K562 (cell line): Measurements from ENCODE around the gene SMAGP. TPM values are rescaled to one million over a fixed set of nuclear protein-coding genes. Genes with fewer than 3 reads are reported as not detected.

Experiments
- ASH1L ChIP-seq: fragments of 450-650 bp; IDR thresholded peaks from 2 replicates; pipeline ENCODE4 v1.6.1; 2018; ENCODE audit warnings: borderline replicate concordance, mild to moderate bottlenecking, low read depth; ENCODE audit not compliant: partially characterized antibody
- CBFA2T2 ChIP-seq: fragments of 450-650 bp; conservative IDR thresholded peaks from 2 replicates; pipeline ENCODE4 v1.6.1; 2017; ENCODE audit warnings: mild to moderate bottlenecking
- CCAR2 ChIP-seq: fragments of 200-400 bp; formaldehyde crosslinking; IDR thresholded peaks from 2 replicates; pipeline ENCODE4 v1.6.1; 2017; ENCODE audit warnings: mild to moderate bottlenecking, low read depth, low read length
- DACH1 ChIP-seq: fragments of 450-650 bp; IDR thresholded peaks from 2 replicates; pipeline ENCODE4 v1.6.1; 2018; ENCODE audit not compliant: partially characterized antibody
- LARP7 ChIP-seq: fragments of 450-650 bp; IDR thresholded peaks from 2 replicates; pipeline ENCODE4 v1.6.1; 2016
- LEF1 ChIP-seq: fragments of 450-650 bp; IDR thresholded peaks from 2 replicates; pipeline ENCODE4 v1.6.1; 2016; ENCODE audit warnings: mild to moderate bottlenecking
- OTX1 ChIP-seq: fragments of 450-650 bp; formaldehyde crosslinking; IDR thresholded peaks from 2 replicates; pipeline ENCODE4 v1.4.0; 2022; ENCODE audit warnings: mild to moderate bottlenecking
- POU5F1 ChIP-seq: fragments of 150-350 bp; IDR thresholded peaks from 2 replicates; pipeline ENCODE4 v1.6.1; 2014; ENCODE audit warnings: borderline replicate concordance, low read length, low read depth, mild to moderate bottlenecking; ENCODE audit not compliant: partially characterized antibody
- PPARD ChIP-seq: fragments of 250-450 bp; sonication (Bioruptor Pico); IDR thresholded peaks from 2 replicates; pipeline ENCODE4 v1.8.0; 2022; ENCODE audit warnings: inconsistent platforms, mild to moderate bottlenecking, moderate library complexity
- RNF2 ChIP-seq: sonication (generic); IDR thresholded peaks from 2 replicates; pipeline ENCODE4 v1.6.1; 2016
- SRSF7 ChIP-seq: fragments of 200-400 bp; formaldehyde crosslinking; optimal IDR thresholded peaks from 2 replicates; pipeline ENCODE3; 2017; ENCODE audit warnings: mild to moderate bottlenecking, low read depth, low read length
- TAF1 ChIP-seq: IDR thresholded peaks from 2 replicates; pipeline ENCODE4 v1.6.1; 2011; ENCODE audit warnings: mild to moderate bottlenecking, low read length, moderate library complexity; ENCODE audit not compliant: insufficient read depth, control insufficient read depth, severe bottlenecking; ENCODE audit errors: extremely low read depth
- TCF7L2 ChIP-seq: fragments of 150-350 bp; IDR thresholded peaks from 2 replicates; pipeline ENCODE4 v1.6.1; 2016; ENCODE audit warnings: low read depth, mild to moderate bottlenecking, low read length, moderate library complexity
- THRA ChIP-seq: fragments of 450-650 bp; IDR thresholded peaks from 2 replicates; pipeline ENCODE4 v1.6.1; 2017; ENCODE audit warnings: mild to moderate bottlenecking, moderate library complexity
- THRAP3 ChIP-seq: fragments of 450-650 bp; IDR thresholded peaks from 2 replicates; pipeline ENCODE4 v1.6.1; 2016; ENCODE audit warnings: mild to moderate bottlenecking, inconsistent platforms, borderline replicate concordance
- ZBTB9 ChIP-seq: fragments of 450-650 bp; formaldehyde crosslinking; IDR thresholded peaks from 2 replicates; pipeline ENCODE4 v1.4.0; 2020; ENCODE audit warnings: mild to moderate bottlenecking, moderate library complexity
- ZNF224 ChIP-seq: sonication (generic); formaldehyde crosslinking; IDR thresholded peaks from 2 replicates; pipeline ENCODE4 v1.8.0; 2022; ENCODE audit warnings: mild to moderate bottlenecking, missing genetic modification reagents
- ZNF347 ChIP-seq: fragments of 450-650 bp; formaldehyde crosslinking; IDR thresholded peaks from 2 replicates; pipeline ENCODE4 v1.4.0; 2020; ENCODE audit warnings: low read depth, mild to moderate bottlenecking, moderate library complexity
- ZNF398 ChIP-seq: fragments of 250-450 bp; sonication (Bioruptor Pico); IDR thresholded peaks from 2 replicates; pipeline ENCODE4 v1.8.0; 2021; ENCODE audit warnings: moderate library complexity, mild to moderate bottlenecking, inconsistent platforms
- ZNF668 ChIP-seq: fragments of 250-450 bp; sonication (Bioruptor Pico); IDR thresholded peaks from 2 replicates; pipeline ENCODE4 v1.8.0; 2022; ENCODE audit warnings: mild to moderate bottlenecking, inconsistent platforms
- polyA plus RNA-seq, 8 experiments: library from polyadenylated mRNA; depleted of rRNA in 4 of 8; stranded (reverse) in 5 of 8; unstranded in 3 of 8; fragments of >200 nt; fragmentation: Nextera tagmentation in 2 of 8; fragmentation: Illumina TruSeq in 1 of 8; extraction: Ambion mirVana in 2 of 8; extraction: Trizol in 1 of 8; gene quantifications; 2 replicates each; pipeline versions ENCODE4 v1.2.1 to v1.2.3, GENCODE V29; 2011 to 2014; ENCODE audit warnings: inconsistent platforms in 1 of 8, missing spikeins in 1 of 8
- total RNA-seq, 7 experiments: library from RNA; depleted of rRNA in 6 of 7; stranded (reverse); fragments of >200 nt in 6 of 7; fragmentation: Illumina TruSeq in 2 of 7; extraction: Trizol in 2 of 7; gene quantifications; 2 replicates each; pipeline versions ENCODE4 v1.2.1 to v1.2.3, GENCODE V29; 2011 to 2021; ENCODE audit warnings: low replicate concordance in 1 of 7
- TF ChIP-seq, protein P1 (sequence below): fragments of 200-400 bp; formaldehyde crosslinking; IDR thresholded peaks from 2 replicates; pipeline ENCODE4 v1.6.1; 2017; ENCODE audit warnings: mild to moderate bottlenecking, low read depth, low read length, moderate library complexity

SMAGP gene
- total and polyA plus RNA-seq, 9 of the 15 experiments (the other 6 are each of a cell fraction or from before 2014, with no cell fraction given), result 23.1 to 62.3 (median 29.9) TPM

DNA sequence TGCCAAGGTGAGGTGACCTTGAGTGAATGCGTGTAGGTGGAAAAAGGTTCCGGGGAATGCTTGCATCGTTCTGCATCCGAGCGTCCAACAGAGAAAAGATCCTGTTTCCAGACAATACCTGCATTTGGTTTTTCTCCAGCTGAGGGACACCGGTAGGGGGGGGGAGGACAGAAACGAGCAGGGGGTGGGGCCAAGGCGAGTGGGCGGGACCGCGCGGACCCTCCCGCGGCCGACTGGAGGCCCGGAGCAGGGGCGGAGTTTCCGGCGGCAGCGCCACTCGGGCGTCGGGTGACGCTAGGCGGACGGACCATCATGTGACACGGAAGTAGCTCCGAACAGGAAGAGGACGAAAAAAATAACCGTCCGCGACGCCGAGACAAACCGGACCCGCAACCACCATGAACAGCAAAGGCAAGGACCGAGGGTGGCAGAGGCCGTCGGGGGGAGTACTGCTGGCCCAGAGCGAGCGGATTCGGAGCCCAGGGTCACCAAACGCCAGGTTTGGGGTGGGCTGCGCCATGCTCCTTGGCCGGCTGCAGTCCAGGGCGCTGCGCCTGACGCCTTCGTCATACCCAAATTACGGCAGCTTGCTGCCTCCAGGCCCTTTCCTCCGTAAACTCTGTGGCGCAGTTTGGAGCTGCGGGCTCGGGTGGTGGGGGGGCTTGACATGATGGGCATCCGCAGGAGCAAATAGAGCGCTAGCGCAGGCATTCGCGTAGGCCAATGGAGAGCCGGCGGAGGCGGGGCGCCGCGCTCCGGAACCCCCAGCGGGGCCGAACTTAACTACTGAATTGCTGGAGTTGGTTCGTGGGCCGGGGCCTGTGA, 31.5 kb downstream of the SMAGP start, which contains the start of gene DAZAP2 (continued):
- no peak for TF ChIP-seq ZNF224 (CRISPR knock-in tag)
- peak; percentile 78 for TF ChIP-seq TAF1
- peak; percentile 93 for TF ChIP-seq ASH1L
- no peak for TF ChIP-seq DACH1
- TF ChIP-seq THRAP3, result no peak
- TF ChIP-seq ZNF347, result no peak
- no peak for TF ChIP-seq PPARD (CRISPR knock-in tag)
- TF ChIP-seq TCF7L2, result no peak
- TF ChIP-seq, protein P1, sequence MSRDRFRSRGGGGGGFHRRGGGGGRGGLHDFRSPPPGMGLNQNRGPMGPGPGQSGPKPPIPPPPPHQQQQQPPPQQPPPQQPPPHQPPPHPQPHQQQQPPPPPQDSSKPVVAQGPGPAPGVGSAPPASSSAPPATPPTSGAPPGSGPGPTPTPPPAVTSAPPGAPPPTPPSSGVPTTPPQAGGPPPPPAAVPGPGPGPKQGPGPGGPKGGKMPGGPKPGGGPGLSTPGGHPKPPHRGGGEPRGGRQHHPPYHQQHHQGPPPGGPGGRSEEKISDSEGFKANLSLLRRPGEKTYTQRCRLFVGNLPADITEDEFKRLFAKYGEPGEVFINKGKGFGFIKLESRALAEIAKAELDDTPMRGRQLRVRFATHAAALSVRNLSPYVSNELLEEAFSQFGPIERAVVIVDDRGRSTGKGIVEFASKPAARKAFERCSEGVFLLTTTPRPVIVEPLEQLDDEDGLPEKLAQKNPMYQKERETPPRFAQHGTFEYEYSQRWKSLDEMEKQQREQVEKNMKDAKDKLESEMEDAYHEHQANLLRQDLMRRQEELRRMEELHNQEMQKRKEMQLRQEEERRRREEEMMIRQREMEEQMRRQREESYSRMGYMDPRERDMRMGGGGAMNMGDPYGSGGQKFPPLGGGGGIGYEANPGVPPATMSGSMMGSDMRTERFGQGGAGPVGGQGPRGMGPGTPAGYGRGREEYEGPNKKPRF, result no peak
- TF ChIP-seq ZNF398 (CRISPR knock-in tag), result no peak
- no peak; the same call in 1 of the 2 replicates for TF ChIP-seq ZBTB9 (CRISPR knock-in tag)
- no peak for TF ChIP-seq SRSF7
- TF ChIP-seq RNF2, result no peak; the same call in 1 of the 2 replicates
- TF ChIP-seq ZNF668, result no peak
- TF ChIP-seq LARP7, result no peak
- TF ChIP-seq POU5F1, result peak; percentile 35
- peak; percentile 30; the same call in 1 of the 2 replicates for TF ChIP-seq OTX1 (CRISPR knock-in tag)
- peak; percentile 54 for TF ChIP-seq CBFA2T2
- peak; percentile 16; the same call in 1 of the 2 replicates for TF ChIP-seq LEF1
- TF ChIP-seq THRA, result no peak
- no peak for TF ChIP-seq CCAR2
